DOHH2 (cell line): ENCODE data around the gene BCL2L13.

Source experiments
- CTCF ChIP-seq: fragments of 200-600 bp; sonication (generic); IDR thresholded peaks from one replicate; pipeline ENCODE4 v1.5.1; 2014; ENCODE audit warnings: antibody characterized with exemption, mild to moderate bottlenecking, low read depth, low read length; ENCODE audit not compliant: poor library complexity, severe bottlenecking
- EZH2phosphoT487 ChIP-seq: fragments of 200-600 bp; sonication (generic); IDR thresholded peaks from 2 replicates; pipeline ENCODE4 v1.6.1; 2017; ENCODE audit warnings: borderline replicate concordance, mild to moderate bottlenecking, antibody characterized with exemption, low read length, moderate library complexity, mixed read lengths

- no peak for TF ChIP-seq CTCF
- no peak for TF ChIP-seq EZH2phosphoT487
Observed at GRCh38 chr22:17705951-17706900, 67.7 kb downstream of the BCL2L13 start.
